ENCODE results near the gene TPRN.
A peak's percentile ranks its signal among the peaks of the same experiment; 100 is the strongest.

The TPRN gene

GRCh38 chr9:137160716-137161557 lies 39.6 kb downstream of the TPRN start:
- DNase-seq (ENCODE audit: low spot score): no peak

GRCh38 chr9:137160054-137160425 lies 40.5 kb downstream of the TPRN start:
- no peak for DNase-seq (ENCODE audit: low spot score)

- no peak for DNase-seq (ENCODE audit: low spot score)
Measured at GRCh38 chr9:137159105-137160053, 41.2 kb downstream of the TPRN start.

- no peak for DNase-seq (ENCODE audit: low spot score)
Measured at GRCh38 chr9:137158625-137159024, 41.9 kb downstream of the TPRN start.

DNA sequence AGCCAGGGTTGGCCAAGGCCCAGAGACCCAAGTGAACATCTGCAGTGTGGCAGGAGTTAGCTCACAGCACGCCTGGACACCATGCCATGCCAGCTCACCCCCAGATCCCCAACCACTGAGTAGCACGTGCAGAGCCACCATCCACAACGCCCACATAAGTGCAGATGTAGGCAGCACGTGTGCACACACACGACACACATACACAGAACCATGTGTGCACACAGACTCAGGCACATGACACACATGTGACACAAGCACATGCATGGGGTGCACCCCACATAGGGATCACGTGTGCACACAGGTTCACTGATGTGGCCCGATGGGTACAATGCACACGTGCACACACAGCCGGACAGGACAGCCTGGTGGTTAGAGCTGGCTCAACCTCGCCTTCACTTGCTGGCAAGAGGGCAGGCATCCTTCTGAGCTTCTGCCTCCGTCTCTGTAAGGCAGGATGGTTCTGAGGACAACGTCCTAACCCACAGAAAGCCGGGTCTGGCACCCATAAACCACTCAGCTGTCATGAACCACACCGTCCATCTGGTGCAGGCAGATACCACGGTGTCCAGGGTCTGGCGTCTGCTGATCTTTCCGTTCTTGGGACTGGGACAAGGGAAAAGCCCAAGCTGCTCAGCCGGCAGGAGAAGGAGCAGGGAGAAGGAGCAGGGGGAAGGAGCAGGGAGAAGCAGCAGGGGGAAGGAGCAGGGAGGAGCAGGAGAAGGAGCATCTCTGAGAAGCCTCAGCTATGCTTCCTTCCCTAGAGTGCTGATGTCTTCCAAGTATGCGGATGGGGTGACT lies 42.7 kb downstream of the TPRN start:
- no peak for DNase-seq (ENCODE audit: low spot score)

- DNase-seq (ENCODE audit: low spot score): peak; percentile 81
Measured at GRCh38 chr9:137156567-137157375, 43.8 kb downstream of the TPRN start.

DNA sequence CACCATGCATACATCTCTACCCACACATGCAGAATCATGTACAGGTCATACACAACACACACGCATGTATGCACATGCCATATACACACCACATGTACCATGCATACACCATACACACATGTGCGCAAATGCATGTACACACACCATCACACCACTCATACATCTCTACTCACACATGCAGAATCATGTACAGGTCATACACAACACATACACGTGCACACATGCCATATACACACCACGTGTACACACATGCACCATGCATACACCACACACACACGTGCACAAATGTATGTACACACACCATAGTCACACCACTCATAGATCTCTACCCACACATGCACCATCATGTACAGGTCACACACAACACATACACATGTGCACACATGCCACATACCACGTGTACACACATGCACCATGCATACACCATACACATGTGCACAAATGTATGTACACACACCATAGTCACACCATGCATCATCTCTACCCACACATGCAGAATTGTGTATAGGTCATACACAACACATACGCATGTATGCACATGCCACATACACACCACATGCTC lies 47.6 kb downstream of the TPRN start:
- DNase-seq (ENCODE audit: low spot score): no peak

DNA sequence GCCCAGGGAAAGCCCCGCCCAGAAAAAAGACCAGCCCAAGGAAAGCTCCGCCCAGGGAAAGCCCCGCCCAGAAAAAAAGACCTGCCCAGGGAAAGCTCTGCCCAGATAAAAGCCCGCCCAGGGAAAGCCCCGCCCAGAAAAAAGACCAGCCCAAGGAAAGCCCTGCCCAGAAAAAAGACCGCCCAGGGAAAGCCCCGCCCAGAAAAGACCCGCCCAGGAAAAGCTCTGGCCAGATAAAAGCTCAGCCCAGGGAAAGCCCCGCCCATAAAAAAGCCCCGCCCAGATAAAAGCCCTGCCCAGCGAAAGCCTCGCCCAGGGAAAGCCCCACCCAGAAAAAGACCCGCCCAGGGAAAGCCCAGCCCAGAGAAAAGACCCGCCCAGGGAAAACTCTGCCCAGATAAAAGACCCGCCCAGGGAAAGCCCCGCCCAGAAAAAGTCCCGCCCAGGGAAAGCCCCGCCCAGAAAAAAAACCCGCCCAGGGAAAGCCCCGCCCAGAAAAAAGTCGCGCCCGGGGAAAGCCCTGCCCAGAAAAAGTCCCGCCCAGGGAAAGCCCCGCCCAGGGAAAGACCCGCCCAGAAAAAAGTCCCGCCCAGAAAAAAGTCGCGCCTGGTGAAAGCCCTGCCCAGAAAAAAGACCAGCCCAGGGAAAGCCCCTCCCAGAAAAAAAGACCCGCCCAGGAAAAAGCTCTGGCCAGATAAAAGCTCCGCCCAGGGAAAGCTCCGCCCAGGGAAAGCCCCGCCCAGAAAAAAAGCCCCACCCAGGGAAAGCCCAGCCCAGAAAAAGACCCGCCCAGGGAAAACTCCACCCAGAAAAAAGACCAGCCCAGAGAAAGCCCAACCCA lies 49.7 kb downstream of the TPRN start:
- DNase-seq (ENCODE audit: low spot score): peak; percentile 27

DNA sequence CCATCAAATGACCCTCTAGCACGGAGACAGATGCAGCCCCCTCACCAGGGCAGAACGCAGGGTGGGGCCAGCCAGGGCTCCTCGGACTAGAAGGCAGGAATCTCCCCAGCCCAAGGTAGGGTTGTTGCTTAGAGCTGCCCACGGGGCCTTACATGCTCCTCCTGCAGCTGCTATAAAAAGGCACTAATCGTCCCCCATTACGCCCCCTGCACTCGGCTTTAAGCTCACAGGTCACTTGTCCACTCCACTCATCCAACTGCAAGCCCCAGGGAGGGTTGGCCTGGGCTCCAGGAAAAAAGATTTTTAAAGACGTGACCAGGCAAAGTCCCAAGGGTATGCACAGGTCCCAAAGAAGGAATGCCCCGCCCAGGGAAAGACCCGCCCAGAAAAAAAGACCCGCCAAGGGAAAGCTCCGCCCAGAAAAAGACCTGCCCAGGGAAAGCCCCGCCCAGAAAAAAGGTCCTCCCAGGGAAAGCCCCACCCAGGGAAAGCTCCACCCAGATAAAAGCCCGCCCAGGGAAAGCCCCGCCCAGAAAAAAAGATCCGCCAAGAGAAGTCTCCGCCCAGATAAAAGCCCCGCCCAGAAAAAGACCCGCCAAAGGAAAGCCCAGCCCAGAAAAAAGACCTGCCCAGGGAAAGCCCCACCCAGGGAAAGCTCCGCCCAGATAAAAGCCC lies 50.5 kb downstream of the TPRN start:
- no peak for DNase-seq (ENCODE audit: low spot score)

DNA sequence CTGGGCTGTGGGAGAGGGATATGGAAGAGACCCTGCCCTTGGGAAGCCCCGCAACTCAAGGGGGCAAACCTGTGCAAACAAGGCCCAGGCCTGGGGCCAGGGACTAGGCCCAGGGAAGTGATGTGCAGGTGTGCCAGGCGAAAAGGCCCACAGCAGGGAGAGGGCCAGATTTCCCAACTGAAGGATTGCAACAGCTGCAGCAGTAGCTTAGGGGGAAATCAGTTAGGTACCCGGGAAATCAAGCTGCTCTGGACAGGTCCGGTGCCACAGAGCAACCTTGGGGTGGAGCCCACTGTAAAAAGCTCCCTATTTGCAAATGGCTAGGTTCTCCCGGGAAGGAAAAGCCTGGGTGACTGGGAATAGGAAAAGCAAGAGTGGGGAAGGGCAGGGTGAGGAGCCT lies 51.2 kb downstream of the TPRN start:
- DNase-seq (ENCODE audit: low spot score): no peak

- DNase-seq (ENCODE audit: low spot score): no peak
Measured at GRCh38 chr9:137148661-137149060, 51.9 kb downstream of the TPRN start.

DNA sequence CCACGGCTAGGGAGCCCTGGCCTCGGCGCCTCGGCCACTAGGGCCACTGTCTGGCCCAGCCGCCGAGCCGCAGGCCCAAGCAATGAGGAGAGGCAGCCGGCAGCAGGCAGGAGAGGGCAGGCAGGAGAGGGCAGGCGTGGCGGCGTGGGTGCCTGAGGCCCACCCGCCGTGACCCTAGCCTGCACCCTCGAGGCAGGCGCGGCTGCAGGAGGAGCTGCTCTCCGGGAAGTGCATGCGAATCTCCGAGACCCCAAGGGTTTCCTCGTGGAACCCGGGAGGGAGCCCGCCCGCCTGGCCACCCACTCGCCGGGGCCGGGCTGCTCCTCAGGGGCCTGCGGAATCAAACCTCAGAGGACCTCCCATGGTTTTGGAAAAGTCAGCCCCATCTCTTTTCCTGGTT lies 52.3 kb downstream of the TPRN start:
- no peak for DNase-seq (ENCODE audit: low spot score)

DNA sequence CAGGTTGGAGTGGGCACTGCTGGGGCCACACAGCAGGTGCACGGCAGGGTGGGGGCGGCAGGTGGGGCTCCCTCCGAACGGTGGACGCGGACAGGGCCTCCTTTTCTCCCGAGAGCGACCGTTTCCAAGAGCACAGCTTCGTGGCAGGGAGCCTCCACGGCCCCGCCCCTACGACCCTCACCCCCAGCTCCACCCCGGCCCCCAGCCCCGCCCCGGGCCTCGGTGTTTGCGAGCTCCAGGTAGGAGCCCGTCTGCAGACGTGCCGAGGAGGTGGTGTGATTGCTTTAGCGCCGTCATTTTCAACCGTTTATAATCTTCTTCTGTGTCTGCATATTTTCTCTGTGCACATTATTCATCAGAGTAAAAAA lies 52.8 kb downstream of the TPRN start:
- no peak for DNase-seq (ENCODE audit: low spot score)

- no peak for DNase-seq (ENCODE audit: low spot score)
Measured at GRCh38 chr9:137147091-137147792, 53.3 kb downstream of the TPRN start.

DNA sequence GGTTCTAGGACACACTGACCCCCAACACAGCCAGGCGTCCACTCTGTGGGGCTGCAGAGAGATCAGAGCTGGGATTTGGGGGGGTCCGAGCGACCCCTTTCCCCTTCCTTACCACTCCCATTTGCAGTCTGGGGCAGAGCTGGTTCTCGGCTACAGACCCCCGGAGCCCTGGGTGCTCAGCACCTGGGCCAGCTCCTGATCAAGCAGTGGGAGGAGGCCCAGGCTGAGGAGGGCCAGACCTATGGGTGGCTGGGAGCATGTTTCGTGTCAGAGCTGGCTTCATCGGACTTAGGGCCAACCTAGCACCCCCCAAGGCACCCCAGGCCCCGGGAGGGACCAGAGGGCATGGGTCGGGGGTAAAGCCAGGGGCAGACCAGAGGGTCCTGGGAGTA lies 54.0 kb downstream of the TPRN start:
- DNase-seq (ENCODE audit: low spot score): no peak

- DNase-seq (ENCODE audit: low spot score): no peak
Measured at GRCh38 chr9:137145731-137146526, 54.6 kb downstream of the TPRN start.

- DNase-seq (ENCODE audit: low spot score): no peak
Measured at GRCh38 chr9:137143459-137143858, 57.1 kb downstream of the TPRN start.
